GM12873 (cell line): Measurements from ENCODE around the gene KCNK10.

Experiments used
- TF ChIP-seq, protein P1 (sequence below): IDR thresholded peaks from 2 replicates; pipeline ENCODE4 v1.5.1; 2012; ENCODE audit warnings: low read depth, mild to moderate bottlenecking, moderate library complexity, low read length, control low read depth; ENCODE audit not compliant: insufficient read depth; ENCODE audit errors: missing control alignments

KCNK10 gene

DNA sequence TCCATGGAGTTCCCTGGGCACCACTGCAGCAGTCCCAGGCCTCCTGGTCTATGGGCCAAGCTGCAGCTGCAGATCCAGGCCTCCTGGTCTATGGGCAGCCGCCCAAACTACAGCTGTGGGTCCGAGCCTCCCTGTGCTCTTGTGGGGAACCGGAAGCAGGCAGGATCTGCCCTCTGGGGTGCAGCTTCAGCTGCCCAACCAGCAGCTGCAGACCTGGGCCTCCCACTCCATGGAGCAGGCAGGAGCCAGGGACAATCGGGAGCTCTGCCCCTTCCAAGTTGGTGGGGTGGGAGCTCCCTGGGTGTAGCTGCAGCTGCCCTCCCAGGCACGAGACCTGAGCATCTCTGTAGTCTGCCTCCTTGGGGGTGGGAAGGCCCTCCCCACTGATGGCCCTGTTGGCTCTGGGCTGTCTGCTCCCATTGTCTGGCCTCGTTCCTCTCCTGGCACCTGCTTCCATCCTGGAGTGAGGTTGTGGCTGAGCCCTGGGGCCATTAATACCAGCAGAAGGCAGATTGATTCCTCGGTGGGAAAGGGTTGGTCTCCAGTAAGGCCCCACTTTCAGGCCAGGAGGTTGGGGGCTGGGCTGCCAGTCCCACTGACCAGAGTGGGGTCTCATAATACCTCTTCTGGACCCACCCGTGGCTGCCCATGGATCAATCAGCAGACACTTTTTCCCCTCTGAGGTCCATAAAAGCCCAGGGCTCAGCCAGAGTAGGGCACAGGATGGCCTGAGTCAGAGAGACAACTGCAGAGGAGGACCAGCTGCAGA, 176.0 kb downstream of the KCNK10 start:
- TF ChIP-seq, protein P1, sequence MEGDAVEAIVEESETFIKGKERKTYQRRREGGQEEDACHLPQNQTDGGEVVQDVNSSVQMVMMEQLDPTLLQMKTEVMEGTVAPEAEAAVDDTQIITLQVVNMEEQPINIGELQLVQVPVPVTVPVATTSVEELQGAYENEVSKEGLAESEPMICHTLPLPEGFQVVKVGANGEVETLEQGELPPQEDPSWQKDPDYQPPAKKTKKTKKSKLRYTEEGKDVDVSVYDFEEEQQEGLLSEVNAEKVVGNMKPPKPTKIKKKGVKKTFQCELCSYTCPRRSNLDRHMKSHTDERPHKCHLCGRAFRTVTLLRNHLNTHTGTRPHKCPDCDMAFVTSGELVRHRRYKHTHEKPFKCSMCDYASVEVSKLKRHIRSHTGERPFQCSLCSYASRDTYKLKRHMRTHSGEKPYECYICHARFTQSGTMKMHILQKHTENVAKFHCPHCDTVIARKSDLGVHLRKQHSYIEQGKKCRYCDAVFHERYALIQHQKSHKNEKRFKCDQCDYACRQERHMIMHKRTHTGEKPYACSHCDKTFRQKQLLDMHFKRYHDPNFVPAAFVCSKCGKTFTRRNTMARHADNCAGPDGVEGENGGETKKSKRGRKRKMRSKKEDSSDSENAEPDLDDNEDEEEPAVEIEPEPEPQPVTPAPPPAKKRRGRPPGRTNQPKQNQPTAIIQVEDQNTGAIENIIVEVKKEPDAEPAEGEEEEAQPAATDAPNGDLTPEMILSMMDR = no peak

- TF ChIP-seq, protein P1 = no peak
These were observed 179.3 kb downstream of the KCNK10 start for GRCh38 chr14:88143810-88144209.

DNA sequence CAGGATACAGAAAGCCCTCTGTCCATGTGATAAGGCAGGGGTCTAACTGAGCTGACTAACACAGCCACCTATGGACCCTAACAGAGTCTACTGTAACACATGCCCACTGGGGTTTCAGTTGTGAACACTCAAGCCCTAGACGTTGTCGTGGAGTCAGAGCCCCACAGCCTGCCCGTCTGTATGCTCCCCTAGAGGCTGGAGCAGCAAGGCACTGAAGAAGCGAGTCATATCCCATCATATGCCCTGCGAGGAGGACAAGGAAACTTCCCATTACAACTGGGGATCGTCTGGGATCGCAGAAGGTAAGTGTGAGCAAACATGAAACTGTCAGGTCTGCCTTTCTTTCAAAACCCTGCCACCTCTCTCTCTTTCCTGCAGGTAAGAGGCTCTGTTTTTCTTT, 180.1 kb downstream of the KCNK10 start:
- TF ChIP-seq, protein P1 = no peak

GRCh38 chr14:88140874-88141273, 182.2 kb downstream of the KCNK10 start:
- TF ChIP-seq, protein P1 = no peak

DNA sequence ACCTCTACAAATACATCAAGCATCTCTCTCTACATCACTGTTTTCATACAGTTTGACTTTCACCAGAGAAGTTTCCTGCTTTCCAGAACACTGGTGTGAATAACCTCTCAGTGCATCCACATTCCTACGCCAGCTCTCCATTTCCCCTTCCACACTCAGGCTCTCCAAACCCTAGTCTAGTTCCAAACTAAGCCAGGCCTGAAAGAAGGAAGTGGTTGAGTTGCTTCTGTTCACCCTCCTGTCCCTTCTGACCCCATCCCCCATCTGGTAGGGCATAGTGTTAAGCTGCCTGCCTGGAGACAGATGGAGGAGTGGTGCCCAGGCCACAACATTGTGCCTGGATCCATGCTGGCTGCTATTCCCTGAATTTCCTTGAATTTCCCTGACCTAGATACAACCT, 185.7 kb downstream of the KCNK10 start:
- TF ChIP-seq, protein P1 = no peak
